ENCODE results near the gene BOC.
A peak's percentile ranks its signal among the peaks of the same experiment; 100 is the strongest.

Gene BOC

DNA sequence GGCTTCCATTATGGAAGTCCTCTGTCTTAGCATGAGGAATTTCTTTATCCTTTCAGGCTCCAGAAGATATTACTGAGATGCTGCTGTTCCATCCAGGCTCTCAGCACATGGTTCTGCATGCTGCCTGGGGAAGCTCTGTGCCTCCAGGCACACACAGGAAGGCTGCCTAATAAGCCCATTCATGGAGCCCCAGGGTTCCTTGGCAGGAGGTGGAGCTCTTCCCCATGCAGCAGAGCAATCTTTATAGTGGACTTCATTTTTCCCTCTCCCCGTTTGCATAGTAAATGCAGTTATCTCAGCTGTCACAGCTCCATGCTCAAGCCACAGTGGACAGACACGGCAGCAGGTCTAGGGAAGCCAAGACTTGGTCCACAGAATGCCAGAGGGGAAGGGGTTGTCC lies 57.6 kb downstream of the BOC start:
- H3K9me3 ChIP-seq (ENCODE audit: control insufficient read depth in 2 of 2, low read length in 2 of 2), result no peaks in the 10 kb centered on the region
- no peak overlapping the region for H3K27ac ChIP-seq (ENCODE audit: low read length)
- H3K27me3 ChIP-seq (ENCODE audit: control insufficient read depth in 1 of 2, insufficient read depth in 2 of 2, low read length in 2 of 2), result no peaks in the 10 kb centered on the region
- H3K9ac ChIP-seq (ENCODE audit: low read length in 2 of 2), result no peak overlapping the region
- no peak overlapping the region for H3K4me3 ChIP-seq (ENCODE audit: low read length in 2 of 2)
- H3K4me1 ChIP-seq (ENCODE audit: control insufficient read depth, insufficient read depth, low read length), result peaks cover 23% of the 10 kb centered on the region
- H3K36me3 ChIP-seq (ENCODE audit: control insufficient read depth in 2 of 2, insufficient read depth in 2 of 2, low read length in 2 of 2), result peaks cover 62 to 65% of the 10 kb centered on the region in 2 donors

DNA sequence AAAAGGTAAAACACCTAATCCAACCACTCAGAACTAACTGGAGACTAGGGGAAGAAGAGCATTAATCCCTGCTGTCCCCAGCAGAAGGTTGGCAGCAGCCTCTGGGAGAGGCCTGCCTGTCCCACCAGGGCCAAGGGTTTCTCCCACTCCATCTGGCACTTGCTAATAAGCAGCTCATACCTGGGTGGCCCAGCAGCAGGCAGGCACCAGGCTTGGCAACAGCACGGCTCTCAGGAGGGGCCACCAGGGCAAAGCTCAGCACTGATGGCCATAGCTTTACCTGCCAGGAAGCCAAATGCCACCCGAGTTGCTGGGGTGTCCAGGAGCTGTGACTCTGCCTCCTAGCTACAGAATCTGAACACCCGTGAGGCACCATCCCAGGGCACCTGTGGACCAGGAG lies 58.3 kb downstream of the BOC start:
- peaks cover 66 to 69% of the 10 kb centered on the region in 2 donors for H3K36me3 ChIP-seq (ENCODE audit: control insufficient read depth in 2 of 2, insufficient read depth in 2 of 2, low read length in 2 of 2)
- no peak overlapping the region for H3K4me3 ChIP-seq (ENCODE audit: low read length in 2 of 2)
- no peak overlapping the region for H3K9ac ChIP-seq (ENCODE audit: low read length in 2 of 2)
- no peaks in the 10 kb centered on the region for H3K9me3 ChIP-seq (ENCODE audit: control insufficient read depth in 2 of 2, low read length in 2 of 2)
- H3K27me3 ChIP-seq (ENCODE audit: control insufficient read depth in 1 of 2, insufficient read depth in 2 of 2, low read length in 2 of 2), result no peaks in the 10 kb centered on the region
- H3K4me1 ChIP-seq (ENCODE audit: control insufficient read depth, insufficient read depth, low read length), result peaks cover 23% of the 10 kb centered on the region
- no peak overlapping the region for H3K27ac ChIP-seq (ENCODE audit: low read length)

DNA sequence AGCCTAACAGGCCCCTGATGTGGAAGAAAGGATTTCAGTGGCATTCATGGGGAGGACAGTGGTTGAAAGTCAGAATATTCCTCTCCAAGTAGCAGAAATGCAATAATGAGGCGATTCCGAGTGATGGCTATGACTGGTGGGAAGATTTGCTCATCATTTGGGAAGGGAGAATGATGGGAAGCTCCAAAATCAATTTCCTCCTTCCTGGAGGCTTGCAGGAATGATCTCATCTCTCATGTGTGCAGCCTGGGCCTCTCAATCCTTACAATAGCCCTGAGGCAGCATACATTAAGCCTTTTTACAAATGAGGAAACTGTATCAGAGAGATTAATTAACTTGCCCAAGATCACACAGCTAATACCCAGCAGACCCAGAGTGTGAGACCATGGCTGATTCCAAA lies 58.7 kb downstream of the BOC start:
- Histone ChIP-seq H3K9ac (ENCODE audit: low read length in 2 of 2) (no peak overlapping the region), H3K4me1 (ENCODE audit: control insufficient read depth, insufficient read depth, low read length) (peaks cover 22% of the 10 kb centered on the region), H3K27ac (ENCODE audit: low read length) (no peak overlapping the region), H3K4me3 (ENCODE audit: low read length in 2 of 2) (no peak overlapping the region), H3K27me3 (ENCODE audit: control insufficient read depth in 1 of 2, insufficient read depth in 2 of 2, low read length in 2 of 2) (no peaks in the 10 kb centered on the region), H3K9me3 (ENCODE audit: control insufficient read depth in 2 of 2, low read length in 2 of 2) (no peaks in the 10 kb centered on the region), H3K36me3 (ENCODE audit: control insufficient read depth in 2 of 2, insufficient read depth in 2 of 2, low read length in 2 of 2) (peaks cover 68 to 73% of the 10 kb centered on the region in 2 donors)

- no peak overlapping the region for H3K4me3 ChIP-seq (ENCODE audit: low read length in 2 of 2)
- H3K36me3 ChIP-seq (ENCODE audit: control insufficient read depth in 2 of 2, insufficient read depth in 2 of 2, low read length in 2 of 2), result peaks cover 67 to 68% of the 10 kb centered on the region in 2 donors
- H3K27ac ChIP-seq (ENCODE audit: low read length), result peak overlapping the region; percentile 18
- H3K4me1 ChIP-seq (ENCODE audit: control insufficient read depth, insufficient read depth, low read length), result peaks cover 27% of the 10 kb centered on the region
- no peaks in the 10 kb centered on the region for H3K27me3 ChIP-seq (ENCODE audit: control insufficient read depth in 1 of 2, insufficient read depth in 2 of 2, low read length in 2 of 2)
- H3K9me3 ChIP-seq (ENCODE audit: control insufficient read depth in 2 of 2, low read length in 2 of 2), result no peaks in the 10 kb centered on the region
- H3K9ac ChIP-seq (ENCODE audit: low read length in 2 of 2), result no peak overlapping the region
Measured at GRCh38 chr3:113270786-113271185, 59.4 kb downstream of the BOC start.

GRCh38 chr3:113271189-113271588 lies 59.8 kb downstream of the BOC start:
- Histone ChIP-seq H3K9ac (ENCODE audit: low read length in 2 of 2) (peak overlapping the region in 1 of 2 donors; percentile 21), H3K36me3 (ENCODE audit: control insufficient read depth in 2 of 2, insufficient read depth in 2 of 2, low read length in 2 of 2) (peaks cover 67 to 68% of the 10 kb centered on the region in 2 donors), H3K4me3 (ENCODE audit: low read length in 2 of 2) (no peak overlapping the region), H3K4me1 (ENCODE audit: control insufficient read depth, insufficient read depth, low read length) (peaks cover 31% of the 10 kb centered on the region), H3K27me3 (ENCODE audit: control insufficient read depth in 1 of 2, insufficient read depth in 2 of 2, low read length in 2 of 2) (no peaks in the 10 kb centered on the region), H3K27ac (ENCODE audit: low read length) (peak overlapping the region; percentile 18), H3K9me3 (ENCODE audit: control insufficient read depth in 2 of 2, low read length in 2 of 2) (no peaks in the 10 kb centered on the region)

DNA sequence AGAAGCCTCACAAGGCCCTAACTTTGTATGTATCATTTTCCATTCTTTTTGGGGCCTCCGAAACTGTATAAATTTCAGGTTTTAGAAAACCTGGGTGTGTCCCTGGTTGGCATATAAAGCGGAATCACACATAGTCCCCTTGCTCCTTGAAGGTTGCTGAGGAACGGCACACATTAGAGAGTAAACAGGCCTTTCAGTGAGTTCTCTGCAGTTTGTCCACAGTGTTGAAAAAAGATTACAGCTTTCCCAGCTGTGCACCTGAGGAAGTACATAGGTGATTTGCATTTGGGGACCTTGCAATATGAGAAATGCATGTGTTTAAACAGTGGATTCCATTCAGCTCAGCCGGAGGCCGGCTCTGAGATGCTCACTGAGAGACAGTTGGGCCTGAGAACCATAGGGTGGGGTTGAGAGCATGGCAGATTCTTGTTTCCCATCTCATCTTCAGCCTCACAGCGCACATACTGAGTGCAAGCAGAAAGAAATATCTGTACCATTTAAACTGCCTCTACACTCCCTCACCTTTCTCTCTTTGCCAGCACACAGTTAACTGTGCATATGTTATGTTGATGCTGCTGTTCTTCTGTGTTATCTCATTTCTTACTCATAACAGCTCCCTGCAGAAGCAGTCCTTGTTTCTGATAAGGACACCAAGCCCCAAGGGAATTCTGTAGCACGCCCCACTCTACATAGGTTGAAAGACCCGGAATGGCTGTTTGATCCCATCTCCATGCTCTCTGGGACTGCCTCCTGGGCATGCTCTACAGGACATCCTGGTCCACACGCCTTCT lies 60.4 kb downstream of the BOC start:
- Histone ChIP-seq H3K36me3 (ENCODE audit: control insufficient read depth in 2 of 2, insufficient read depth in 2 of 2, low read length in 2 of 2) (peaks cover 64 to 65% of the 10 kb centered on the region in 2 donors), H3K27ac (ENCODE audit: low read length) (peak overlapping the region; percentile 18), H3K4me1 (ENCODE audit: control insufficient read depth, insufficient read depth, low read length) (peaks cover 37% of the 10 kb centered on the region), H3K9ac (ENCODE audit: low read length in 2 of 2) (no peak overlapping the region), H3K27me3 (ENCODE audit: control insufficient read depth in 1 of 2, insufficient read depth in 2 of 2, low read length in 2 of 2) (no peaks in the 10 kb centered on the region), H3K4me3 (ENCODE audit: low read length in 2 of 2) (no peak overlapping the region), H3K9me3 (ENCODE audit: control insufficient read depth in 2 of 2, low read length in 2 of 2) (no peaks in the 10 kb centered on the region)

- Histone ChIP-seq H3K27me3 (ENCODE audit: control insufficient read depth in 1 of 2, insufficient read depth in 2 of 2, low read length in 2 of 2) (no peaks in the 10 kb centered on the region), H3K9ac (ENCODE audit: low read length in 2 of 2) (no peak overlapping the region), H3K4me3 (ENCODE audit: low read length in 2 of 2) (no peak overlapping the region), H3K27ac (ENCODE audit: low read length) (no peak overlapping the region), H3K9me3 (ENCODE audit: control insufficient read depth in 2 of 2, low read length in 2 of 2) (no peaks in the 10 kb centered on the region), H3K36me3 (ENCODE audit: control insufficient read depth in 2 of 2, insufficient read depth in 2 of 2, low read length in 2 of 2) (peaks cover 59 to 62% of the 10 kb centered on the region in 2 donors), H3K4me1 (ENCODE audit: control insufficient read depth, insufficient read depth, low read length) (peaks cover 43% of the 10 kb centered on the region)
Measured at GRCh38 chr3:113272385-113272779, 61.0 kb downstream of the BOC start.

DNA sequence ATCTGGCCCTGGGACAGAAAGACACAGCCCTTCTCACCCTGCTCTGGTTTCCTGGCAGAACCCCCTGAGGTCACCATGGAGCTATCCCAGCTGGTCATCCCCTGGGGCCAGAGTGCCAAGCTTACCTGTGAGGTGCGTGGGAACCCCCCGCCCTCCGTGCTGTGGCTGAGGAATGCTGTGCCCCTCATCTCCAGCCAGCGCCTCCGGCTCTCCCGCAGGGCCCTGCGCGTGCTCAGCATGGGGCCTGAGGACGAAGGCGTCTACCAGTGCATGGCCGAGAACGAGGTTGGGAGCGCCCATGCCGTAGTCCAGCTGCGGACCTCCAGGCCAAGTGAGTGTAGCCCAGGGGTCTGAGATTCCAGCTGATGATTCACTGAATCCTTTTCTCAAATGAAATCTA lies 61.7 kb downstream of the BOC start:
- H3K9ac ChIP-seq (ENCODE audit: low read length in 2 of 2), result no peak overlapping the region
- H3K4me3 ChIP-seq (ENCODE audit: low read length in 2 of 2), result no peak overlapping the region
- no peaks in the 10 kb centered on the region for H3K27me3 ChIP-seq (ENCODE audit: control insufficient read depth in 1 of 2, insufficient read depth in 2 of 2, low read length in 2 of 2)
- no peak overlapping the region for H3K27ac ChIP-seq (ENCODE audit: low read length)
- H3K36me3 ChIP-seq (ENCODE audit: control insufficient read depth in 2 of 2, insufficient read depth in 2 of 2, low read length in 2 of 2), result peaks cover 55 to 63% of the 10 kb centered on the region in 2 donors
- H3K4me1 ChIP-seq (ENCODE audit: control insufficient read depth, insufficient read depth, low read length), result peaks cover 48% of the 10 kb centered on the region
- no peaks in the 10 kb centered on the region for H3K9me3 ChIP-seq (ENCODE audit: control insufficient read depth in 2 of 2, low read length in 2 of 2)

DNA sequence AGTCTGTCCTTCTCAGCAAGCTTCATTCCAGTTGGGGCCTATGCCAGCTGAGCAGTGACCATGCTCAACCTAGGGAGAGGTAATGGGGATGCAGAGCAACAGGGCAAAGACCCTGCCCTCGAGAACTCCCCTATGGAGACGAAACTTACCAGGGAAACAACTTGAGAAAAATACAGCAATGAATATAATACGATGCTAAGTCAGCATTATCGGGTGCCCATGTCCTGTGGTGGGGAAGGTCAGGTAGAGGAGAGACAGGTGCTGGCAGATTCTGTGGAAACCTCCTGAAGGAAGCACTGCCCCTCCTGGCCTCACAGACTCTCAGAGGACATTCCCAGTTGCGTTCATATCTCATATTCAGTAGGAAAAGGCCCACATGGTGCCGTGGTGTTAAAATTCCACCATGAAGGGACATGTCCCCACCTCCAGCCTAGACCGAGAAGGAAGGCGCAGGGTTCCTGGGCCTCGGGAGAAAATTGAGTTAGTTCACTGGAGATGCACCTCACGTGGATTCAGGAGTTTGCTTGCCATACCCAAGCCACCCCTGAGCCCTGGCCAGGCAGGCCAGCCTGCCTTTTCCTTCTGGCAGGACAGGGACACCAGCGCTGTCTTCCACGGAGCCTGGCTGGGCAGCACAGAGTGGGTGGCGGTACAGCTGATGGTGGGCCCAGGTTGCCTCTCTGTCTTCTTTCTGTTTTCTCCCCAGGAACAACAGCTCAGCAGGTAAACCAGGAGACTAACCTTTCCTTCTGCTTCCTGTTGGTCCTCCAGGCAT lies 62.4 kb downstream of the BOC start:
- H3K27me3 ChIP-seq (ENCODE audit: control insufficient read depth in 1 of 2, insufficient read depth in 2 of 2, low read length in 2 of 2), result no peaks in the 10 kb centered on the region
- peaks cover 49% of the 10 kb centered on the region for H3K4me1 ChIP-seq (ENCODE audit: control insufficient read depth, insufficient read depth, low read length)
- no peaks in the 10 kb centered on the region for H3K9me3 ChIP-seq (ENCODE audit: control insufficient read depth in 2 of 2, low read length in 2 of 2)
- peak overlapping the region; percentile 88 for H3K27ac ChIP-seq (ENCODE audit: low read length)
- no peak overlapping the region for H3K9ac ChIP-seq (ENCODE audit: low read length in 2 of 2)
- H3K4me3 ChIP-seq (ENCODE audit: low read length in 2 of 2), result no peak overlapping the region
- peaks cover 54 to 63% of the 10 kb centered on the region in 2 donors for H3K36me3 ChIP-seq (ENCODE audit: control insufficient read depth in 2 of 2, insufficient read depth in 2 of 2, low read length in 2 of 2)

GRCh38 chr3:113274425-113275257 lies 63.3 kb downstream of the BOC start:
- Histone ChIP-seq H3K36me3 (ENCODE audit: control insufficient read depth in 2 of 2, insufficient read depth in 2 of 2, low read length in 2 of 2) (peaks cover 58 to 64% of the 10 kb centered on the region in 2 donors), H3K9me3 (ENCODE audit: control insufficient read depth in 2 of 2, low read length in 2 of 2) (no peaks in the 10 kb centered on the region), H3K9ac (ENCODE audit: low read length in 2 of 2) (peak overlapping the region in 1 of 2 donors; percentile 47), H3K4me3 (ENCODE audit: low read length in 2 of 2) (no peak overlapping the region), H3K27ac (ENCODE audit: low read length) (peak overlapping the region; percentile 88), H3K27me3 (ENCODE audit: control insufficient read depth in 1 of 2, insufficient read depth in 2 of 2, low read length in 2 of 2) (no peaks in the 10 kb centered on the region), H3K4me1 (ENCODE audit: control insufficient read depth, insufficient read depth, low read length) (peaks cover 47% of the 10 kb centered on the region)

All from stomach smooth muscle (tissue), 2 donors.